Left hindlimb (tissue), 1 donor: ENCODE results near the gene ZDHHC8.

Experiments used
- DNase-seq: peaks from one replicate; pipeline ENCODE4 v3.0.0-alpha.2; 2018

The ZDHHC8 gene

GRCh38 chr22:20131597-20131858 is at the start of gene ZDHHC8:
TSS of gene ZDHHC8 (plus strand) at chr22:20131804. CDS start at chr22:20131948, 144 bp downstream.
- DNase-seq: peak; percentile 67

- DNase-seq: no peak
These were observed 48.3 kb upstream of the ZDHHC8 start for GRCh38 chr22:20083157-20083890.

- no peak for DNase-seq
These were observed 47.6 kb upstream of the ZDHHC8 start for GRCh38 chr22:20083891-20084546.

- DNase-seq: no peak
These were observed 46.8 kb upstream of the ZDHHC8 start for GRCh38 chr22:20084547-20085413.

- no peak for DNase-seq
These were observed 46.0 kb upstream of the ZDHHC8 start for GRCh38 chr22:20085651-20086050.

GRCh38 chr22:20086101-20086599 is 45.5 kb upstream of the ZDHHC8 start:
- no peak for DNase-seq

- DNase-seq: no peak
These were observed 44.8 kb upstream of the ZDHHC8 start for GRCh38 chr22:20086763-20087162.

- no peak for DNase-seq
These were observed 44.0 kb upstream of the ZDHHC8 start for GRCh38 chr22:20087319-20088262.

GRCh38 chr22:20088263-20088648 is 43.3 kb upstream of the ZDHHC8 start:
- no peak for DNase-seq

GRCh38 chr22:20089226-20089976 is 42.2 kb upstream of the ZDHHC8 start:
- no peak for DNase-seq

- DNase-seq: no peak
These were observed 41.5 kb upstream of the ZDHHC8 start for GRCh38 chr22:20089977-20090729.

GRCh38 chr22:20090730-20091240 is 40.8 kb upstream of the ZDHHC8 start:
- no peak for DNase-seq

- no peak for DNase-seq
These were observed 39.7 kb upstream of the ZDHHC8 start for GRCh38 chr22:20091690-20092476.

GRCh38 chr22:20092477-20092854 is 39.1 kb upstream of the ZDHHC8 start:
- no peak for DNase-seq

GRCh38 chr22:20093418-20094196 is 38.0 kb upstream of the ZDHHC8 start:
- DNase-seq: no peak

- no peak for DNase-seq
These were observed 37.3 kb upstream of the ZDHHC8 start for GRCh38 chr22:20094197-20094807.

- no peak for DNase-seq
These were observed 36.1 kb upstream of the ZDHHC8 start for GRCh38 chr22:20095521-20095920.

GRCh38 chr22:20096574-20097420 is 34.8 kb upstream of the ZDHHC8 start:
- DNase-seq: no peak
